Measurements from ENCODE around the gene NR6A1. TPM values are rescaled to one million over a fixed set of nuclear protein-coding genes. Genes with fewer than 3 reads are reported as not detected.

Gene NR6A1
- total RNA-seq, 5 donors from 2014 or later (not counting 1 experiment from before 2014, with no cell fraction given): 0.19 to 0.50 (median 0.40) TPM; not detected in 1

DNA sequence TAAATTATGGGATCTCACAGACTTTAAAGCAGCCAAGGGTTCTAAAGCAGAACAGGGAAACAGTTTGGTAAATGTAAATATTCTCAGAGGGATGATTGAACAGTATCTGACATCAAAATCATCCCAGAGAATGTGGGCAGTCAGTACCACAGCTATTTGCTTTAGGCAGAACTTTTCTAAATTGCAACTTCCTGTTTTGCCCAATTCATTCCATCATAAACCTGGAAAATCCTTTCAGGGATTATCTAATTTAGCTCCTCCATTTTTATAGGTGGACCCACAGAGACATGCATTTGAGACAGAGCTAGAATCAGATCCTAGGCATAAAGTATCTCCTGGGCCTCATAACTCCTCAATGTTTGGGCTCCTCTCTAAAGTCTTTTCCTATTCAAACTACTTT is 12.4 kb downstream of the NR6A1 start:
- Histone ChIP-seq H3K27me3 (replicated peaks in 1 of 2; ENCODE audit: control insufficient read depth in 2 of 2, extremely low read depth in 1 of 2, insufficient read depth in 2 of 2, low read length in 1 of 2) (peaks cover 0 to 4% of the 10 kb centered on the region in 2 experiments), H3K4me1 (ENCODE audit: control insufficient read depth in 1 of 2, extremely low read depth in 1 of 2, insufficient read depth in 2 of 2, low read length in 2 of 2) (no peaks in the 10 kb centered on the region), H3K9me3 (no peaks in the 10 kb centered on the region), H3K36me3 (ENCODE audit: control insufficient read depth in 2 of 2, extremely low read depth in 1 of 2, insufficient read depth in 1 of 2, low read length in 1 of 2) (no peaks in the 10 kb centered on the region), H3K27ac (ENCODE audit: low read length) (no peak overlapping the region), H3K4me3 (ENCODE audit: control insufficient read depth in 1 of 2, extremely low read depth in 1 of 2, low read length in 1 of 2) (no peak overlapping the region)
- no peaks in the 10 kb centered on the region for H3K9me3 Mint-ChIP-seq
- ATAC-seq (replicated peaks in 1 of 4): no peak
- H3K4me3 Mint-ChIP-seq: no peak overlapping the region
- CTCF ChIA-PET: no interaction called here
- H3K36me3 Mint-ChIP-seq: no peaks in the 10 kb centered on the region
- H3K27me3 Mint-ChIP-seq: peaks cover 71 to 82% of the 10 kb centered on the region in 2 donors
- DNase-seq: no peak
- POLR2A ChIA-PET: no interaction called here
- no peak overlapping the region for H3K27ac Mint-ChIP-seq
- no peaks in the 10 kb centered on the region for H3K4me1 Mint-ChIP-seq

DNA sequence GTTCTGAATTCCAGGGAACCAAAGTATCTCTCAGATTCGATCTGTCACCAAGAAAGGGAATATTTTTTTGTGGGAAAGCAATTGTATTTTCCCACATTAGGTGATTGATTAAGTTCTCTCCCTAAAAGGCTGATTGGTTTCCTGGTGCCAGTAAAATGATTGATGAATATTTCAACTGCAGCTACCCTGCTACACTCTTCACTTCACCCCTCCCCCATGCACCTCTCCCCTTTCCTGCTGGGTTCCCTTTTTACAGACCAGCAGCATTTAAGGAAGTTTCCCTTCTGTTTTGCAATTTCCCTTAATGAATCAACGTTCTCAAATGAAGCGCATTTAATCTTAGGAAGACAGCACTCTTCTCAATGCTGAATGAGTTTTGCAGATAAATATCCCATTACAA is 13.1 kb downstream of the NR6A1 start:
- Mint-ChIP-seq H3K9me3 (no peaks in the 10 kb centered on the region), H3K27me3 (peaks cover 69 to 79% of the 10 kb centered on the region in 2 donors), H3K4me1 (no peaks in the 10 kb centered on the region), H3K27ac (no peak overlapping the region), H3K4me3 (no peak overlapping the region), H3K36me3 (no peaks in the 10 kb centered on the region)
- no peaks in the 10 kb centered on the region for H3K4me1 ChIP-seq (ENCODE audit: control insufficient read depth in 1 of 2, extremely low read depth in 1 of 2, insufficient read depth in 2 of 2, low read length in 2 of 2)
- no peak overlapping the region for H3K27ac ChIP-seq (ENCODE audit: low read length)
- no peaks in the 10 kb centered on the region for H3K9me3 ChIP-seq
- POLR2A ChIA-PET: no interaction called here
- no CpG with 5 or more reads among the region's 3 CpGs for WGBS (ENCODE audit: insufficient coverage)
- no peak for ATAC-seq (replicated peaks in 1 of 4)
- CTCF ChIA-PET: interaction anchor here in 1 of 2 donors (0.7 kb wide), 1 partner anchor 141 kb away, joined by 6 read pairs; no protein-coding TSS in a partner anchor
- H3K4me3 ChIP-seq (ENCODE audit: control insufficient read depth in 1 of 2, extremely low read depth in 1 of 2, low read length in 1 of 2): no peak overlapping the region
- H3K27me3 ChIP-seq (replicated peaks in 1 of 2; ENCODE audit: control insufficient read depth in 2 of 2, extremely low read depth in 1 of 2, insufficient read depth in 2 of 2, low read length in 1 of 2): peaks cover 0 to 3% of the 10 kb centered on the region in 2 experiments
- no peak for DNase-seq
- H3K36me3 ChIP-seq (ENCODE audit: control insufficient read depth in 2 of 2, extremely low read depth in 1 of 2, insufficient read depth in 1 of 2, low read length in 1 of 2): no peaks in the 10 kb centered on the region

DNA sequence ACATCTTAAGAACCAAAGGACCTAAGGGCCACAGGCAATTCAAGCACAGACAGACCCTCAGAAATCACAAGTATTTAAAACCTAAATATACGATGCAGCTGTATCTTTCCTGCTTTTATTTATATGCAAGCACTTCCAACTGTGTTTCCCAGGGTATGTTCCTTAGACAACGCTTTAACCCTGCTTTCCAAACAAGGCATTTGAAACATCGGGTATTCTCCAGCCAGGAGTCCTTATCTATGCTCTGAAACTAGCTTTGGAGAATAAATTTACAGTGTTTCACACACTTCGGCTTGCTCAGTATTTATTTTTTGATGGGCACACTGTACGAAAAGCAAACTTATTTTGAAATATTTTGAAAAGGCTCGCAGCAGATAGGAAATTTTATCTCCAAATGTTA is 13.5 kb downstream of the NR6A1 start:
- CTCF ChIA-PET: interaction anchor here in 1 of 2 donors (0.7 kb wide), 1 partner anchor 140 kb away, joined by 6 read pairs; no protein-coding TSS in a partner anchor
- peaks cover 0 to 3% of the 10 kb centered on the region in 2 experiments for H3K27me3 ChIP-seq (replicated peaks in 1 of 2; ENCODE audit: control insufficient read depth in 2 of 2, extremely low read depth in 1 of 2, insufficient read depth in 2 of 2, low read length in 1 of 2)
- peaks cover 65 to 77% of the 10 kb centered on the region in 2 donors for H3K27me3 Mint-ChIP-seq

DNA sequence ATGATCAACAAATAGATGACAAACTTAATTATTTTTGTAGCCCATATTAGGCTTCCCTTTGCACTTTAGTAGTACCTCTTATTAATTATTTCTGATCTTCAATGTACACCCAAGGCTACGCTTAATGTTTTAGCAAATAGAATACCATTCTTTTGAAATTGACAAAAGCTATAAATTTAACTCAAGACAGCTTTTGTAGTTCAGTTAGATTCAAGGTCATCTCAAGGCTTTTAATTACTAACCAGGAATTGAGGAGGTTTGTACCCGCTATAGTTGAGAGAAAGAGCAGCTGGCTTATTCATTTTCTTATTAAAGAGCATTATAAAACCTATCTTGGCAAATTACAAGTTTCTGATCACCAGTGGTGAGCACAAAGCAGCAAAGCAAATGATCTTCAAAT is 15.1 kb downstream of the NR6A1 start:
- ChIA-PET CTCF (interaction anchor here in 1 of 2 donors (0.6 kb wide), 1 partner anchor 1417 kb away, joined by 3 read pairs; no protein-coding TSS in a partner anchor), POLR2A (no interaction called here)
- Histone ChIP-seq H3K9me3 (no peaks in the 10 kb centered on the region), H3K27ac (ENCODE audit: low read length) (no peak overlapping the region), H3K27me3 (replicated peaks in 1 of 2; ENCODE audit: control insufficient read depth in 2 of 2, extremely low read depth in 1 of 2, insufficient read depth in 2 of 2, low read length in 1 of 2) (peaks cover 0 to 3% of the 10 kb centered on the region in 2 experiments), H3K4me3 (ENCODE audit: control insufficient read depth in 1 of 2, extremely low read depth in 1 of 2, low read length in 1 of 2) (no peak overlapping the region), H3K36me3 (ENCODE audit: control insufficient read depth in 2 of 2, extremely low read depth in 1 of 2, insufficient read depth in 1 of 2, low read length in 1 of 2) (no peaks in the 10 kb centered on the region), H3K4me1 (ENCODE audit: control insufficient read depth in 1 of 2, extremely low read depth in 1 of 2, insufficient read depth in 2 of 2, low read length in 2 of 2) (no peaks in the 10 kb centered on the region)
- H3K9me3 Mint-ChIP-seq: no peaks in the 10 kb centered on the region
- H3K4me3 Mint-ChIP-seq: no peak overlapping the region
- no peaks in the 10 kb centered on the region for H3K36me3 Mint-ChIP-seq
- no peak overlapping the region for H3K27ac Mint-ChIP-seq
- peaks cover 55 to 70% of the 10 kb centered on the region in 2 donors for H3K27me3 Mint-ChIP-seq
- ATAC-seq (replicated peaks in 1 of 4) (no peak), DNase-seq (no peak)
- no CpG with 5 or more reads among the region's 2 CpGs for WGBS (ENCODE audit: insufficient coverage)
- H3K4me1 Mint-ChIP-seq: no peaks in the 10 kb centered on the region

More for the DNA sequence above, 13.5 kb downstream of the NR6A1 start:
- H3K4me1 ChIP-seq (ENCODE audit: control insufficient read depth in 1 of 2, extremely low read depth in 1 of 2, insufficient read depth in 2 of 2, low read length in 2 of 2): no peaks in the 10 kb centered on the region
- WGBS (ENCODE audit: insufficient coverage): 79% methylated on average over 2 of the region's 6 CpGs
- H3K36me3 ChIP-seq (ENCODE audit: control insufficient read depth in 2 of 2, extremely low read depth in 1 of 2, insufficient read depth in 1 of 2, low read length in 1 of 2): no peaks in the 10 kb centered on the region
- no peaks in the 10 kb centered on the region for H3K4me1 Mint-ChIP-seq
- H3K36me3 Mint-ChIP-seq: no peaks in the 10 kb centered on the region
- H3K27ac Mint-ChIP-seq: no peak overlapping the region
- POLR2A ChIA-PET: no interaction called here
- H3K9me3 Mint-ChIP-seq: no peaks in the 10 kb centered on the region
- no peak overlapping the region for H3K27ac ChIP-seq (ENCODE audit: low read length)
- DNase-seq: no peak
- ATAC-seq (replicated peaks in 1 of 4): no peak
- no peaks in the 10 kb centered on the region for H3K9me3 ChIP-seq
- no peak overlapping the region for H3K4me3 ChIP-seq (ENCODE audit: control insufficient read depth in 1 of 2, extremely low read depth in 1 of 2, low read length in 1 of 2)
- no peak overlapping the region for H3K4me3 Mint-ChIP-seq

DNA sequence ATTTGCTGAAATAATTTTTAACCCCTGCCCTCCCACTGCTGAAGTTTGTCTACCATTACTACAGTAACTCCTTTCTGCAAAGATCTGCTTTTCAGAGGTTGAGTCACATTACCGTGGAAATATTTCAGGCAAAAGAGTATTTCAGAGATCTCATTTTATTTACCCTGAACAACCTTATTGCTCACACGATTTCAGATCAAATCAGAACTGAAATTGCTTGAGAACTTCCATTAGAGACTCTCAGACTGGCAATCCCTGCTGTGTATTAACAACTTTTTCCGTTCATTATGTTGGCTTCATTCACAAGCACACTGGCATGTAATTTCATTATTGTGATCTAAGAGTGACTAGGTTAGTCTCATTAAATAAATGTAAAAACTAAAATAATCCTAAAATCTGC is 16.1 kb downstream of the NR6A1 start:
- Mint-ChIP-seq H3K27me3 (peaks cover 56 to 68% of the 10 kb centered on the region in 2 donors), H3K27ac (no peak overlapping the region), H3K4me1 (no peaks in the 10 kb centered on the region), H3K9me3 (no peaks in the 10 kb centered on the region), H3K4me3 (no peak overlapping the region), H3K36me3 (no peaks in the 10 kb centered on the region)
- Histone ChIP-seq H3K27ac (ENCODE audit: low read length) (no peak overlapping the region), H3K27me3 (replicated peaks in 1 of 2; ENCODE audit: control insufficient read depth in 2 of 2, extremely low read depth in 1 of 2, insufficient read depth in 2 of 2, low read length in 1 of 2) (peaks cover 0 to 3% of the 10 kb centered on the region in 2 experiments), H3K4me3 (ENCODE audit: control insufficient read depth in 1 of 2, extremely low read depth in 1 of 2, low read length in 1 of 2) (no peak overlapping the region), H3K36me3 (ENCODE audit: control insufficient read depth in 2 of 2, extremely low read depth in 1 of 2, insufficient read depth in 1 of 2, low read length in 1 of 2) (no peaks in the 10 kb centered on the region), H3K4me1 (ENCODE audit: control insufficient read depth in 1 of 2, extremely low read depth in 1 of 2, insufficient read depth in 2 of 2, low read length in 2 of 2) (no peaks in the 10 kb centered on the region), H3K9me3 (no peaks in the 10 kb centered on the region)
- DNase-seq (no peak), ATAC-seq (replicated peaks in 1 of 4) (no peak)
- 50% methylated on average over 2 of the region's 3 CpGs for WGBS (ENCODE audit: insufficient coverage)
- CTCF ChIA-PET: no interaction called here
- POLR2A ChIA-PET: no interaction called here

DNA sequence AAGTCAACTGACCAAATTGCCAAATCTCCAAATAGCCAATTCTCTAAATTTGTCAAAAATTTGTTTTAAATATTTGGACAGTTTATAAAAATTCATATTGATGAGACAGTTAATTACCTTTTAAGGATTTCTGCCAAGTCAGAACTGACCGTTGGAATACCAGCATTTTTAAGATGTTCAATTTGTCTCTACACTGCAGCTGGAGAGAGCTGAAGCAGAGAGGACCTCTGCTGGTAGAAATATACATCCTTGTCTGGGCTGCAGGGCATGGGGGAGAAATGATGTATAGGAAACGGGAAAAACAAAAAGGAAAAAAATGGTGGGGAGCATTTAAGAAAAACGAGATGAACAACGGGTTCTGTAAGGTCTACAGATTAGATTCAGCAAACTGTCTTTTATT is 16.8 kb downstream of the NR6A1 start:
- Mint-ChIP-seq H3K4me3 (no peak overlapping the region), H3K4me1 (no peaks in the 10 kb centered on the region), H3K36me3 (no peaks in the 10 kb centered on the region), H3K27ac (no peak overlapping the region), H3K9me3 (no peaks in the 10 kb centered on the region), H3K27me3 (peaks cover 56 to 68% of the 10 kb centered on the region in 2 donors)
- H3K36me3 ChIP-seq (ENCODE audit: control insufficient read depth in 2 of 2, extremely low read depth in 1 of 2, insufficient read depth in 1 of 2, low read length in 1 of 2): no peaks in the 10 kb centered on the region
- H3K27me3 ChIP-seq (replicated peaks in 1 of 2; ENCODE audit: control insufficient read depth in 2 of 2, extremely low read depth in 1 of 2, insufficient read depth in 2 of 2, low read length in 1 of 2): no peaks in the 10 kb centered on the region
- ChIA-PET CTCF (no interaction called here), POLR2A (no interaction called here)
- H3K4me1 ChIP-seq (ENCODE audit: control insufficient read depth in 1 of 2, extremely low read depth in 1 of 2, insufficient read depth in 2 of 2, low read length in 2 of 2): no peaks in the 10 kb centered on the region
- ATAC-seq (replicated peaks in 1 of 4) (no peak), DNase-seq (no peak)
- 30% methylated on average over 3 of the region's 4 CpGs for WGBS (ENCODE audit: insufficient coverage)
- no peak overlapping the region for H3K27ac ChIP-seq (ENCODE audit: low read length)
- H3K9me3 ChIP-seq: no peaks in the 10 kb centered on the region
- no peak overlapping the region for H3K4me3 ChIP-seq (ENCODE audit: control insufficient read depth in 1 of 2, extremely low read depth in 1 of 2, low read length in 1 of 2)

DNA sequence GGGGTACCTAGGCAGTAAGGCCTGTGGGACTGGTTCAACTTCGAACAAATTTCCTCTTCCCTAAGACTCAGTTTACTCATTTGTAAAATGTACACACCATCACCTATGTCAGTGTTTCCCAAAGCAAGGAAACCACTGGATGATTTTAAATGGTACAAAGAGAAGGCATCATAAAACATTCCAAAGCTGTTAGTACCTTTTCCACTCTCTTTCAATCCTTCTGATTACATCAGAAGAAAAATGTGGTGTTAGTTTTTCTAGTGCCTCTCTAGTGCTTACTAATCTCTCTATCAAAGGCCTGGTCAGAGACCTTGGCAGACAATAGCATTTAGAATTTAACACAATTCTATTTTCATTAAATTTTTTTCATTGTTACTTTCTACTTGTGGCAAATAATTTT is 18.1 kb downstream of the NR6A1 start:
- Histone ChIP-seq H3K36me3 (ENCODE audit: control insufficient read depth in 2 of 2, extremely low read depth in 1 of 2, insufficient read depth in 1 of 2, low read length in 1 of 2) (no peaks in the 10 kb centered on the region), H3K27me3 (replicated peaks in 1 of 2; ENCODE audit: control insufficient read depth in 2 of 2, extremely low read depth in 1 of 2, insufficient read depth in 2 of 2, low read length in 1 of 2) (peaks cover 0 to 3% of the 10 kb centered on the region in 2 experiments), H3K27ac (ENCODE audit: low read length) (no peak overlapping the region), H3K9me3 (no peaks in the 10 kb centered on the region), H3K4me1 (ENCODE audit: control insufficient read depth in 1 of 2, extremely low read depth in 1 of 2, insufficient read depth in 2 of 2, low read length in 2 of 2) (no peaks in the 10 kb centered on the region), H3K4me3 (ENCODE audit: control insufficient read depth in 1 of 2, extremely low read depth in 1 of 2, low read length in 1 of 2) (no peak overlapping the region)
- no peak overlapping the region for H3K4me3 Mint-ChIP-seq
- DNase-seq (no peak), ATAC-seq (replicated peaks in 1 of 4) (no peak)
- H3K27ac Mint-ChIP-seq: no peak overlapping the region
- no peaks in the 10 kb centered on the region for H3K36me3 Mint-ChIP-seq
- no CpG with 5 or more reads among the region's 1 CpG for WGBS (ENCODE audit: insufficient coverage)
- ChIA-PET CTCF (interaction anchor here in 1 of 2 donors (0.6 to 0.9 kb wide), 2 partner anchors 13 to 25 kb away, joined by 3 read pairs; no protein-coding TSS in a partner anchor), POLR2A (interaction anchor here in 1 of 2 donors (0.5 kb wide), 1 partner anchor 9 kb away, joined by 3 read pairs; no protein-coding TSS in a partner anchor)
- peaks cover 54 to 61% of the 10 kb centered on the region in 2 donors for H3K27me3 Mint-ChIP-seq
- no peaks in the 10 kb centered on the region for H3K4me1 Mint-ChIP-seq
- no peaks in the 10 kb centered on the region for H3K9me3 Mint-ChIP-seq
